ENCODE results near the gene RNF130.

- TF ChIP-seq CTCF (IDR thresholded peaks at IDR 0.05) = no peak
- no peak for TF ChIP-seq POLR2A (IDR thresholded peaks at IDR 0.05)
Measured at GRCh38 chr5:180120237-180121101, 48.9 kb upstream of the RNF130 start.
